ENCODE results near the gene MBL2.

The MBL2 gene

GRCh38 chr10:52774600-52775106 is 2.1 kb upstream of the MBL2 start:
- no peaks in the 10 kb centered on the region for H3K27me3 ChIP-seq (ENCODE audit: insufficient read depth, low read length, poor library complexity, severe bottlenecking)
- H3K9me3 ChIP-seq (ENCODE audit: insufficient read depth, low read depth, low read length): no peaks in the 10 kb centered on the region
- H2AFZ ChIP-seq (ENCODE audit: low read length): no peak overlapping the region
- no peak for TF ChIP-seq EZH2phosphoT487 (IDR thresholded peaks at IDR 0.05; ENCODE audit: borderline replicate concordance)
- H3K4me2 ChIP-seq (ENCODE audit: low read depth, low read length, poor library complexity, severe bottlenecking): no peak overlapping the region
- no peaks in the 10 kb centered on the region for H3K4me1 ChIP-seq (ENCODE audit: insufficient read depth, low read length, poor library complexity, severe bottlenecking)
- no peaks in the 10 kb centered on the region for H4K20me1 ChIP-seq (ENCODE audit: insufficient read depth, low read length, poor library complexity, severe bottlenecking)
- no peaks in the 10 kb centered on the region for H3F3A ChIP-seq (ENCODE audit: low read depth)
- no peaks in the 10 kb centered on the region for H3K79me2 ChIP-seq (ENCODE audit: insufficient read depth, low read length)
- H3K4me3 ChIP-seq (ENCODE audit: low read length, poor library complexity, severe bottlenecking): no peak overlapping the region
- no peaks in the 10 kb centered on the region for H3K9me2 ChIP-seq (replicated peaks; ENCODE audit: low read depth, low read length)
- no peak overlapping the region for H3K9ac ChIP-seq (ENCODE audit: low read depth, low read length, poor library complexity, severe bottlenecking)
- H3K36me3 ChIP-seq (ENCODE audit: insufficient read depth, low read length): no peaks in the 10 kb centered on the region

DNA sequence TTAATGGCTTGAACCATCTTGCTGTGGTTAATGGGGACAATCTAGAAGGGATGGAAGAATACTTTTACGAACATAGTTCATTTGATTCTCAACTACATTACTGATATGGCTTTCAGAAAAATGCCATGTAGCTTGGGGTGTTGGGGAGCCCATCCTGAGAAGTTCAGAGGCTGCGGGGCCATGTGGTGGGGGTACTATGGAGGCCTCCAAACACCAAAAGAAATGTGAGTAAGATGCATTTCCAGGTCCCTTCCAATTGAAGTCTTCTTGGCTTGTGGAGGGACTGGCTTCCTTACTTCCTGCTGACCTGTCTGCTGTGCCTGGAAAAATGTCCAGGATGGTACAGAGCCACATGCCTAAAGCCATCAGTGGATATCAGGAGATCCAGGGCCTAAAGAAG is 1.6 kb upstream of the MBL2 start:
- Histone ChIP-seq H3K9me2 (replicated peaks; ENCODE audit: low read depth, low read length) (no peaks in the 10 kb centered on the region), H4K20me1 (ENCODE audit: insufficient read depth, low read length, poor library complexity, severe bottlenecking) (no peaks in the 10 kb centered on the region), H3K4me3 (ENCODE audit: low read length, poor library complexity, severe bottlenecking) (no peak overlapping the region), H3K36me3 (ENCODE audit: insufficient read depth, low read length) (no peaks in the 10 kb centered on the region), H2AFZ (ENCODE audit: low read length) (no peak overlapping the region), H3K27me3 (ENCODE audit: insufficient read depth, low read length, poor library complexity, severe bottlenecking) (no peaks in the 10 kb centered on the region), H3K4me1 (ENCODE audit: insufficient read depth, low read length, poor library complexity, severe bottlenecking) (no peaks in the 10 kb centered on the region), H3K9me3 (ENCODE audit: insufficient read depth, low read depth, low read length) (no peaks in the 10 kb centered on the region), H3K79me2 (ENCODE audit: insufficient read depth, low read length) (no peaks in the 10 kb centered on the region), H3F3A (ENCODE audit: low read depth) (no peaks in the 10 kb centered on the region), H3K4me2 (ENCODE audit: low read depth, low read length, poor library complexity, severe bottlenecking) (no peak overlapping the region), H3K9ac (ENCODE audit: low read depth, low read length, poor library complexity, severe bottlenecking) (no peak overlapping the region)
- TF ChIP-seq EZH2phosphoT487 (IDR thresholded peaks at IDR 0.05; ENCODE audit: borderline replicate concordance) (no peak), CTCF (conservative IDR thresholded peaks at IDR 0.05; ENCODE audit: low read length) (no peak)

DNA sequence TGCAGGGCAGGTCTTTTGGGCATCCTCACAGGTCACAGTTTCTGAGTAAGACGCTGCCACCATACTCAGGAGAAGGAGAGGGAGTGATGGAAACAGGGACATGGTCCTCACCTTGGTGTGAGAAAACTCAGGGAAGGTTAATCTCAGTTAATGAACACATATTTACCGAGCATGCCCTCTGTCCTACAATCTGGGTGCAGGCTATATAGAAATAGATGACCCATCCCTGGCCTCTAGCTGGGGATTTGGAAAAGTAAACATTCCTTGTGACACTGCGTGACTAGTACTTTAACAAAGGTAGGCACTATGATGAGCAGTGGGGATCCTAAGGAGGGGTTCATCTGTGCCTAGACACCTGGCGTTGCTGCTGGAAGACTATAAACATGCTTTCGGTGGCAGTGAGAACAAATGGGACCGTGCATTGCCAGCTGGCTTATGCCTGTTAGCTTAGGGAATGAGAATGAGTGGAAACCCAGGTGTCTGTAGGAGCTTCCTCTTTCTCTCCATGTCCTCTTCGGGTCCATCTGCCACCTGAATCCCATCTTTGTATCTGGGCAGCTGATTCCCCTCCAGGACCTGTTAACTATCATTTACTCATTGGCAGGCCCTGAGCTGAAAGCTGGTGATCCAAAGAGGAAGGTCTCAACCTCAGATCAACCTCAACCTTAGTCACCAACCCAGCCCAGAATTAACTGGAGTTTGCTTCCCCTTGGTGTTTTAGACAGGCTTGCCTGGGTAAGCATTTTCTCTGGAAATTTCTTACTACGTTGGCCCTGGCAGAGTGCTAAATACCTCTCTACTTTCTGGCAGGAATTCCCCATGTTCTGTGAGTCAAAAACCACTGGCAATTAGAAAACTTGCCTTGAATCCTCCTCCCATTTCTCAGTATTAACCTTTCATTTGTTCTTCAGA is 794 bp downstream of the MBL2 start:
- no peak overlapping the region for H2AFZ ChIP-seq (ENCODE audit: low read length)

More for the DNA sequence above, 794 bp downstream of the MBL2 start:
- no peaks in the 10 kb centered on the region for H4K20me1 ChIP-seq (ENCODE audit: insufficient read depth, low read length, poor library complexity, severe bottlenecking)
- H3K9me3 ChIP-seq (ENCODE audit: insufficient read depth, low read depth, low read length): no peaks in the 10 kb centered on the region
- H3F3A ChIP-seq (ENCODE audit: low read depth): no peaks in the 10 kb centered on the region
- H3K4me3 ChIP-seq (ENCODE audit: low read length, poor library complexity, severe bottlenecking): no peak overlapping the region
- H3K27me3 ChIP-seq (ENCODE audit: insufficient read depth, low read length, poor library complexity, severe bottlenecking): no peaks in the 10 kb centered on the region
- no peak overlapping the region for H3K9ac ChIP-seq (ENCODE audit: low read depth, low read length, poor library complexity, severe bottlenecking)
- H3K4me1 ChIP-seq (ENCODE audit: insufficient read depth, low read length, poor library complexity, severe bottlenecking): no peaks in the 10 kb centered on the region
- no peaks in the 10 kb centered on the region for H3K36me3 ChIP-seq (ENCODE audit: insufficient read depth, low read length)
- H3K4me2 ChIP-seq (ENCODE audit: low read depth, low read length, poor library complexity, severe bottlenecking): no peak overlapping the region
- no peaks in the 10 kb centered on the region for H3K9me2 ChIP-seq (replicated peaks; ENCODE audit: low read depth, low read length)
- no peak for TF ChIP-seq EZH2phosphoT487 (IDR thresholded peaks at IDR 0.05; ENCODE audit: borderline replicate concordance)
- no peak for TF ChIP-seq CTCF (conservative IDR thresholded peaks at IDR 0.05; ENCODE audit: low read length)
- H3K79me2 ChIP-seq (ENCODE audit: insufficient read depth, low read length): no peaks in the 10 kb centered on the region
